Raji (cell line): ENCODE results near the gene GSE1.

Source experiments
- POLR2A ChIP-seq: IDR thresholded peaks from 2 replicates; pipeline ENCODE4 v1.6.1; 2011; ENCODE audit warnings: low read depth, low read length, control low read depth; ENCODE audit not compliant: insufficient read depth

GSE1 gene

DNA sequence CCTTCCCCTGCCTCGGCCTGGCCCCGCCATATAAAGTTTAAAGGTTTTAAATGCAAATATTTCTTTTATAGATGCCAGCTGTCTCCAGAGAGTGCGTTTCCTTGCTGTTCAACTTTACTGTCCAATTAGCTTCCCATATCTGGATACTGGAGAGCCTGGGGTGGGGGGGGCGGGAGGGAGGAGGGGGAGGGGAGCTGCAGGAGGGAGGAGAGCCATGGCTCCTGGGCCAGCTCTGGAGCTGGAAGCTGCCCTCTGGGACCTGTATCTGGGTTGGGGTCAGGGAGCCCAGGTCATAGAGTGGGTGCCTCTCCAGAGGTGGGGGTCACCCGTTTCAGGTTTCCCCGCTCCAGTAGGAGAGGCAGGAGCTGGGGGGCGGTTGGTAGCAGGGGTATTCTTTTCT lies 6.2 kb upstream of the GSE1 start:
- no peak for TF ChIP-seq POLR2A

DNA sequence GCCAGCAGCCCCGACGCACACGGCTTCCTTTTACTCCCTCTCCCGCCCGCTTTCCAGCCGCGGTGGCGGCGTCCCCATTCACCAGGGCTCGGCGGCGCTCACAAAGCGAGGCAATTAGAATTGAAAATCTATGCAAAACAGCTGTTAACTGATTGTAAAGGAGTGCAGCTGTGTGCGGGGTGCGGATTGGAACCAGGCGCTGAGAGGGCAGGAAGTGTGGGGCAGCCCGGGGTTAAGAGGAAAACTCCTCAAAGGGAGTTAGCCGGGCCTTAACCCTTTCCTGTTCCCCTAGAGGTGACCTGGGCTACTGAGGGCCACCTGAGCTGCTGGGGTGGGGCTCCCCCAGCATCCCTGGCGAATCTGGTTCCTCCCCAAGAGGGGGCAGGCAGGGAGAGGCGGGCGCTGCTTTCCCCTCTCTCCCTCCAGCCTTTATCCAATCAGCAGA lies 5.8 kb upstream of the GSE1 start:
- TF ChIP-seq POLR2A, result no peak

DNA sequence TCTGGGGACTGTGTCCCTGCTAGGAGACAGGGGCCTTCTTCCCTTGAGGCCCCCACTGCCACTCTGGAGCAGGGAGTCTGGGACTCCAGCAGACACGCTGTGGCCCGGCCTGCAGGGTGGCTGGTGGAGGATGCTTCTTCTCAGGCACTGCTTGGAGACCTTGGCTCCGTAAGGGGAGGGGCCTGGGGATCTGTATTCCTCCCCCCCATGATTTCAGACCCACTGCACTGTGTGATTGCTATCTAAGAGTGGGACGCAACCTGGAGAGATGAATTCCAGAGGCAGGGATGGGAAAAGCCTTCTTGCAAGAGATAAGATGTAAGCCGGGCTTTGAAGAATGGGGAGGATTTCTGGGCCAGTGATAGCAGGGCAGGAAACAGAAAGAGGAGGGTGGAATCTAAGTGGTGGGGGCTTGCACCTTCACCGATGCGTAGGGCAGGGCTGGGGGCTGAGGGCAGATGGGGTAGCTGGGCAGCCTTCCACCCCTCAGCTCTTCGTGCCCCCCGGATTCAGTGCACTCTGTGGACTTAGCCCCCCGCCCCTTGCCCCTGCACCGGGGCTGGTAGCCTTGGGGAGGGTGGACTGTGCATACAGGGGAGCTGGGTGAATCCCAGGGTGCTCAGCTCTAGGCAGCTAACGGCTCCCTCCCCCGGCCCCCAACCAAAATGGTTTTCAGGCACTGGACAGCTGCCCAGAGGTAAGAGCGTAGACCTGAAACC lies 5.2 kb upstream of the GSE1 start:
- no peak for TF ChIP-seq POLR2A

DNA sequence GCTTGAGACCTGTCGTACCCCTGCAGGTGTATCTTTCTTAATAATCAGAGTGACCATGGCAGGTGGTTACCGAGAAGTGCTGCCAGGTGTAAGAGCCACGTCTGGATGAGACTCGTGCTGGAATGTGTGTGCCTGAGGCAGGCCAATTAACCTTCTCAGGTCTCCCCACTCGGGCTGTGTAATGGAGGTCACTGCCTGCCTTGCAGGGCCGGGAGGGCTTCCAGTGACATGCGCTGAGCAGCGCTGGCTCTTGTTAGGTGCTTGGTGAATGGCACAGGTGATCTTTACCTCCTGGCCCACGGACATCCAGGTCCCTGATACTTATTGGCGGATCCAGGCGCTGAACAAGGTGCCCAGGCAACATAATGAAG lies 4.6 kb upstream of the GSE1 start:
- no peak for TF ChIP-seq POLR2A

DNA sequence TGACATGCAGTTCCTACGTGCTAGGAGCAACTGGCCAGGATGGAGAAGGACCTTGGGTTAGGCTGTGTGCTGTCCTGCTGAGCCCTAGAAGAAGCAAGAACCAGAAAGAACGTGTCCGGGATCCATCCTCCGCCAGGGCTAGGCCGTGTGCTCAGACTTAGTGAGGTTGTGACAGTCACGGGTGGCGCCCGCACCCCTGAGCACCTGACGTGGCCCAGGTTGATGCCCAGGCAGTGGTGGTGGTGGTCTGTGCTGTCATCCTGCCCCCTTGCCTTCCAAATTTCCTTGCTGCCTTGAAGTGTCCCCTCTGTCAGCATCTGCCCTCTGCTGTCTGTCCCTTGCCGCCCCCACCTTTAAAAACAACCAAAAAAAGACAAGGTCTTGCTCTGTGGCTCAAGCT lies 4.2 kb upstream of the GSE1 start:
- no peak for TF ChIP-seq POLR2A

DNA sequence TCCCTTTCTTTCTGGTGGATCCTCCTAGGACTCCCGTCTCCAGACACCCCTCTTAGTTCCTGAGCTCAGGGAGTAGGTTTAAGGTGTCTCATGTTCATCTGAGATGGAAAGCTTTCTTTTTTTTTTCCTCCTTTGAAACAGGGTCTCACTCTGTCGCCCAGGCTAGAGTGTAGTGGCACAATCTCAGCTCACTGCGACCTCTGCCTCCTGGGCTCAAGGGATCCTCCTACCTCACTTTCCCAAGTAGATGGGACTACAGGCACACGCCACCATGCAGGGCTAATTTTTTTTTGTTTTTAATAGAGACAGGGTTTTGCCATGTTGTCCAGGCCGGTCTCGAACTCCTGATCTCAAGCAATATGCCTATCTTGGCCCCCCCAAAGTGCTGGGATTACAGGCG lies 3.6 kb upstream of the GSE1 start:
- TF ChIP-seq POLR2A, result no peak

DNA sequence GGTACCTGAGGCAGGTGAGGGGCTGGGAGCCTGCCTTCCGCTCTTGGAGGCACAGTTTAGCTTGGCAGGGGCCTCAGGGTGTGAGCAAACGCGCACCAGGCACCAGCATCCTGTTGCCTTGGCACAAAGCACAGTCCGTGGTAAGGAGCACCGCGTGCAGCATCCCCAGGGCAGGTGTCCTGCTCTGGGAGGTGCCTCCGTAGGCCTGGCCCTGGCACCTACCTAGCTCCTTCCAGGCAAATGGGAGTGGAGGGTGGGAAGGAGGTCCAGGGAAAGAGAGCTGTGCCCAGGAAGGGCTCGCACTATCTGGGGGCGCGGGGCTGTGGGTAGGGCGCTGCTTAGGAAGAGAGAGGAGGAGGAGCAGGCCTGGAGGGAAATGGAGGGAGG lies 3.1 kb upstream of the GSE1 start:
- no peak for TF ChIP-seq POLR2A

DNA sequence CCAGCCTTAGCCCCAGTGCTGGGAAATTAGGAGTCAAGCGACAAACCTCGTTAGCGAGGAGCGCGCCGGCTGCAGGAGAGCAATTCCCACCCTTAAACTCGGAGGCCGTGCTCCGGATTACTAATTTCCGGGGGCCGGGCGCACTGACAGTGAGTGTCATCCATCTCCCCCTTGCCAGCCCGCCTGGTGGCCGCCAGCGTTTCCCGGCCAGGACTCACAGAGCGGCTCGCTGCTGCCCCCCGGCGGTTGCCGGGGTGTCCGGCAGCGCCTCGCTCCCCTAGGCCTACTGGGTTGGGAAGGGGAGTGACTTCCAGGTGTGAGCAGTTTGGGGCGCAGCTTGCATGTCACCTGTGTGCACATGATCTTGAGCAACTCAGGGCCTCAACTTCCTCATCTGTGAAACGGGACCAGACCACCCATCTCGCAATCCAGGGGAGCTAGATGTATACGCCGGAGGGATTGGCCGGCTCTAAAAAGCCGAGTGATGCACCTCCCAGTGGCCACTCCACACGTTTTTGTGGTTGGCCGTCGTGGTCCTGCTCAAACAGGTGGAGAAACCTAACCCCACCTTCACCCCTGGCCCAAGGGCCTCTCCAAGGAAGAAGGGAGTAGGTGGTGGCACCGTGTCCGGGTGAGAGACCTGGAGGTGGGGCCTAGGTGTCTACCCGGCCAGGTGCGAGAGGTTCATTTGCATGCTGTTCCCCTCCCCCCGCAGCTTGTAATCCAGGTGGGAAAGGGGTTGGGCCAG lies 2.5 kb upstream of the GSE1 start:
- no peak for TF ChIP-seq POLR2A

DNA sequence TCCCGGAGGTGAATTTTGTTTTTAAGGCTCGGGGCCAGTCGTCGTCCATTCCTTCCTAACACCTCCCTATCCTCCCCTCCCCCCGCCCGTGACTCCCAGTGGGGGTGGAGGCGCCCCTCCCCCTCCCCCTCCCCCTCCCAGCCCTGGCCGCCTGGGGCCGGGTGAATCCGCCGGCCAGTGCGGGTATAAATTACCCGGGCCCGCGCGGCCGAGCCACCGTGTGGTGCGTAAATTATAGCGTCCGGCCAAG lies 2.0 kb upstream of the GSE1 start:
- no peak for TF ChIP-seq POLR2A

DNA sequence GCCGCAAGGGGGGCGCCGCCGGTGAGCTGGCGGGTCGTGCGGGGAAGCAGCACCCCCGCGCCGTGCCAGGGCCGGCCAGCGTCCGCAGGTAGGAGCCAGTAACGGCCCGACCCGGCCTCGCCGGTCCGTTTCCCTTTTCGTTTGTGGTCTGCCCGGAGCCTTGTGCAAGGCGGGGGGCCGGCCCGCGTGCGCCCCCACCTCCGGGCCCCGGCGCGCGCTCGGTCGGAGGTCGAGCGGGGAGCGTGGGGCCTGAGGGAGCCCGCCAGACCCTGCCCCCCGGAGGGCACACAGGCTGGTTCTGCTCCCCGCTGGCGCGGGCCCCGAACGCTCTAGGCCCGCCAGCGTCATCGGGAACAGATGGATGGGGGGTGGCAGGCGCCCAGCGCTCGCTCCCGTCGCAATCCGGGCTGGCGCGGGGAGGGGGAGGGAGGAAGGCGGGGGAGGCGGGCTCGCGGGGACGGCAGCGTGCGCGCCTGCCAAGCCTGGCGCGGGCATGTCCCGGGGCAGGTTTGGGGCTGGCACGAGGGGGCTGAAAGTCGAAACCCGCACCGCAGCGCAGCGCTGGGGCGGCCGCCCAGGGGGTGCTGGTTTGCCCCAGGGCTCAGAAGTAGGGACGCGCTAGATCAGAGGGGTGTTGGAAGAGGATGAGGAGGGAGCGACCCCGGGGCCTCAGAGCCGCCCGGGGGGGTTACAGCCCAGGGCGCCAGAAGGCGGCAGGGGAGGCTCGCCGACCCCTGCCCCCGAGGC lies 1.5 kb upstream of the GSE1 start:
- TF ChIP-seq POLR2A, result no peak

DNA sequence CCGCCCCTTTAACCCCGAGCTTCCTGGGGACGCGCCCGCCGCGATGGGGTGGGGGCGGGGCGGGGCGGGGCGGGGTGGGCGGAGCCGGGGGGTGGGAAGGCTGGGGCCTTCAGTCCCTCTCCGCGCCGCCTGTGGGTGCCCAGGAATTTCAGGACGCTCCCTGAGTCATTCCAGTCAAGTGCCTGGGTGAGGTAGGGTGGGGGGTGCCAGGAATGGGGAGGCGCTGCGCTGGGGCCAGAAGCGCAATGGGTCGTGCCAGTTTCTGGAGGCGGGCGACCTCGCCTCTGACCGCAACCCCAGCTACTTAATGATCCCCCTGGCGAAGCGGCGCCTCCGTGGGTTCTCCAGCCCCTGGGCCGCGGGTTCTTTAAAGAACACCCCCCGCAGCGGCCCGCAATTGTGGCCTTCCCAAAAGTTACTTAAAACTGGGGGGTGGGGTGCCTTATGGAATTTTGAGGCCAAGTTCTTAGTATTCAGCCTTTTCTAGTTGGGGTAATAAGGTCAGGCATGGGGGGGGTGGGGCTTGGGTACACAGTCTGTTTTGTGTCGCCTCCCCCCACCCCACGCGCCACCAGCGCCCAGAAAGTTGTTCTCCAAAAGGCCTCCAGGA lies 826 bp upstream of the GSE1 start:
- TF ChIP-seq POLR2A, result no peak

DNA sequence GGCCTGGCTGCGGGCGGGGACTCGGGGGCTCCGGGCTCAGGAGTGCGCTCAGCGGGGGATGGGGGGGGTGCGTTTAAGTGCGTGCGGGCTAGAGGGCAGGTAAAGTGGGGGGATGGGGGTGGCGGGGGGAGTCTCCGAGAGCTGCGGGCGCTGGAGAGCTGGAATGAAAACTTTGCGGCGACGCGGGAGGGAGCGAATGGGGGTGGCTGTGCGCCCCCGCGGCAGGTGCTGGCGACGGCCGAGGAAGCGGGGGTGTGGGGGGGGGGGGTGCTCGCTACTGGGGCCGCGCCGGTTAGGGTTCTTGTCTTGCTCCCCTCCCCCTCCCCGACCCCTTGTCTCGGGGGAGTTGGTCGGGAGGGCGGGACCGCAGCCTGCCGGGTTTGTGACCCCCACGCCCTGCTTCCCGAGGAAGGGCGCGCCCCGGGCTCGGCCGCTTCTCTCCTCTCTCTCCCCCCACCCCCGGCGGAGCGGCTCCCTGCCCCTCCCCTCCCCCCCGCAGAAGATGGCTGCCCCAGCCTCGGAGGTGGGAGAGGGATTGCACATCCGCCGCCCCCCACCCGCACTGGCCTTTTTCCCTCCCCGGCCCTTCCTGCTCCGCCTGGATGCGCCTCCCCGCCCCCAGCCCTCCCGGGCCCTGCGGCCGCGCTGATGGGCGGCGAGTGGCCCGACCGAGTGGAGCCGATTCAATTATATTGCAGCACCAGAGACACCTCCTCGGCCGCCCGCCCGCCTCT lies 649 bp downstream of the GSE1 start:
- TF ChIP-seq POLR2A, result no peak

DNA sequence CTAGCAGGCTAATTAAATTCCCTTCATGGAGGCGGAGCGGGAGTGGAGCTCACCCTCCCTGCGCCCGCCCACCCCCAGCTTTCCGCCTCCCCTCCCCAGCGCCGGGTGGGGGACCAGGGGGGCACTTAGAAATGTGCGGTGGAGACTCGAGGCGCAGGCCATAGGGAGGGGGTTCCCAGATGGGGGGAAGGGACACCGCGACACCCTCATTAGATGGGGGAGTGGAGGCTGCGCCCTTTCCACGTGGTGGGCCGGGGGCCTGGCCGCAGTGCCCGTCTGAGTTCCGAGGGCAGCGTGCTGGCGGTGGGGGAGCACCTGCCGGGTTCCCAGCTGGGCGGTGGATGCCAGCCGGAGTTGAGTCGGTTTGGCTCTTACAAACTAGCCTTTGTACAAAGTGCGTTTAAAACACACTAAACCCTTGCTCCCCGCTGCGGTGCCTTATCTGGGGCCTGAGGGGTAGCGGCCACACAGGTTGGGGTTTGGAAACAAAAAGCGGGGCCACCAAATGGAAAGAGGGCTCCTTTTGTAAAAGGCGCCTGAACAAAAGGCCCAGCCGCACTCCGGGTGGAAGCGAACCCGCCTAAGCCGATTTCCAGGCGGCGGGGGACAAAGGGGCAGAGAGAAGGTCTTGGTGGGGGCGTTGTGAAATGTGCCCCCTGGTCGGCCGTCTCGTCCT lies 1.4 kb downstream of the GSE1 start:
- no peak for TF ChIP-seq POLR2A

DNA sequence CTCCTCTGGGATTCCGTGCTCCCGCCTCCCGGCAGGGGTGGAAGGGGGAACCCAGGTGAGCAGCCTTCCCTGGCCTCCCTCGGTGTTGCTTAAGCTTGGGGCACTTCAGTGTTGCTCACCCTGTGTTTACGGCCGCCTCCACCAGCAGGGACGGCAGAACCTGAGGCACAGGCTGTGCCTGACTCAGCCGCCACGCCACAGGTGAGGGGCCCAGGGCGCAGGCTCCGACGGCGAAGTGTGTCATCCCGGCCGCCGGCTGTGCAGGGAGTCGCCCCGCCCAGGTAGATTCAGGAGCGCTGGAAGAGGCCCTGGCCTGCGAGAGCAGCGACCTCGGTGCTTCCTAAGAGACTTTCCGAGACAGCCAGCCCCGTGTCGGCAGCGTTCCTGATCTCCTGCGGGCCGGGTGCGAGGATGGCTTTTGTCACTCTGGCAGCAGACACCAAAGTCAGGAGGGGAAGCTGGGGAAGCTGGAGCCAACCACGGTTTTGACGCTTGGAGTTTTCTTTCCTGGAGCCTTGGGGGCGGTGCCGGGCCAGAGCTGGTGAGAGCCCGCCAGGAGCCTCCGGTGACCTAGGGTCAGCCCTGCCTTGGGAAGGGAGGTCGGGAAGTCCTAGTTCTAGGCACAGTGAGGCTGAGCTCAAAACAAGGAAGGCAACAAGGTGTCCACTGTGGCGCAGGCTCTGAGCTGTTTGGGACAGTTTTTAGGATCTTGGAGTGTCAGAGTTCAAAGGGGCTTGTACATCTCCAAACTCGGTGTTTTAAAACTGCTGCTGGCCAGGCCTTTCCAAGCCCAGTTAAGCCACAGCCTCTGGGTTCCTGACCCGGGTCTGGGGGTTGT lies 2.1 kb downstream of the GSE1 start:
- TF ChIP-seq POLR2A, result no peak
